K562 (cell line): ENCODE results near the gene RPTOR. TPM values are rescaled to one million over a fixed set of nuclear protein-coding genes. Genes with fewer than 3 reads are reported as not detected.

ENCODE experiments used
- BHLHE40 ChIP-seq: IDR thresholded peaks from 2 replicates; pipeline ENCODE4 v1.6.1; 2011; ENCODE audit warnings: low read length, improper control_type of control experiment
- CEBPB ChIP-seq: fragments of 450-650 bp; IDR thresholded peaks from 2 replicates; pipeline ENCODE4 v1.6.1; 2016; ENCODE audit warnings: missing genetic modification characterization, missing compliant biosample characterization
- CHD1 ChIP-seq: fragments of 200-600 bp; sonication (generic); IDR thresholded peaks from one replicate; pipeline ENCODE4 v1.6.1; 2012; ENCODE audit warnings: mild to moderate bottlenecking, moderate library complexity, low read length, inconsistent platforms
- ETV1 ChIP-seq: fragments of 450-650 bp; conservative IDR thresholded peaks from 2 replicates; pipeline ENCODE4 v1.6.1; 2016; ENCODE audit warnings: missing genetic modification characterization, control low read depth, low read depth, missing compliant biosample characterization
- FOS ChIP-seq: IDR thresholded peaks from 3 replicates; pipeline ENCODE4 v1.6.1; 2011; ENCODE audit not compliant: insufficient read length; ENCODE audit errors: extremely low read depth
- HDAC1 ChIP-seq, 2 experiments: fragments of 450-650 bp; IDR thresholded peaks; 2 replicates each; pipeline ENCODE4 v1.6.1; 2016 to 2017; ENCODE audit warnings: inconsistent platforms in 1 of 2, mild to moderate bottlenecking in 1 of 2, moderate library complexity in 1 of 2
- KDM1A ChIP-seq, 2 experiments: fragments of 450-650 bp; IDR thresholded peaks; 2 replicates each; pipeline ENCODE4 v1.6.1; 2016; ENCODE audit warnings: mild to moderate bottlenecking in 2 of 2
- SNIP1 ChIP-seq: fragments of 450-650 bp; IDR thresholded peaks from 2 replicates; pipeline ENCODE4 v1.7.1; 2017; ENCODE audit warnings: low read depth, mild to moderate bottlenecking
- SOX6 ChIP-seq: fragments of 450-650 bp; IDR thresholded peaks from 2 replicates; pipeline ENCODE4 v1.6.1; 2014; ENCODE audit warnings: mild to moderate bottlenecking
- TBL1XR1 ChIP-seq, 2 experiments: IDR thresholded peaks; 2 replicates each; pipeline ENCODE4 v1.6.1; 2012; ENCODE audit warnings: improper control_type of control experiment in 2 of 2, low read length in 2 of 2, mild to moderate bottlenecking in 1 of 2
- ZNF184 ChIP-seq: sonication (generic); formaldehyde crosslinking; IDR thresholded peaks from 2 replicates; pipeline ENCODE4 v1.5.0; 2020; ENCODE audit warnings: missing genetic modification reagents
- ZNF586 ChIP-seq: fragments of 450-650 bp; formaldehyde crosslinking; conservative IDR thresholded peaks from 2 replicates; pipeline ENCODE4 v1.4.0; 2020; ENCODE audit warnings: mild to moderate bottlenecking, moderate library complexity
- ZNF589 ChIP-seq: fragments of 200-800 bp; sonication (Bioruptor generic); IDR thresholded peaks from 2 replicates; pipeline ENCODE4 v1.6.1; 2016; ENCODE audit warnings: low read depth, missing genetic modification characterization, missing compliant biosample characterization
- ZNF764 ChIP-seq: fragments of 250-450 bp; sonication (Bioruptor Pico); IDR thresholded peaks from 2 replicates; pipeline ENCODE4 v1.4.0; 2020; ENCODE audit warnings: low read depth, mild to moderate bottlenecking, moderate library complexity
- ZNF766 ChIP-seq: fragments of 200-800 bp; sonication (Bioruptor generic); conservative IDR thresholded peaks from 2 replicates; pipeline ENCODE4 v1.6.1; 2016; ENCODE audit warnings: missing genetic modification characterization, missing compliant biosample characterization
- polyA plus RNA-seq, 8 experiments: library from polyadenylated mRNA; depleted of rRNA in 4 of 8; stranded (reverse) in 5 of 8; unstranded in 3 of 8; fragments of >200 nt; fragmentation: Nextera tagmentation in 2 of 8; fragmentation: Illumina TruSeq in 1 of 8; extraction: Ambion mirVana in 2 of 8; extraction: Trizol in 1 of 8; gene quantifications; 2 replicates each; pipeline versions ENCODE4 v1.2.1 to v1.2.3, GENCODE V29; 2011 to 2014; ENCODE audit warnings: inconsistent platforms in 1 of 8, missing spikeins in 1 of 8
- total RNA-seq, 7 experiments: library from RNA; depleted of rRNA in 6 of 7; stranded (reverse); fragments of >200 nt in 6 of 7; fragmentation: Illumina TruSeq in 2 of 7; extraction: Trizol in 2 of 7; gene quantifications; 2 replicates each; pipeline versions ENCODE4 v1.2.1 to v1.2.3, GENCODE V29; 2011 to 2021; ENCODE audit warnings: low replicate concordance in 1 of 7
- TF ChIP-seq, protein P1 (sequence below): sonication (generic); formaldehyde crosslinking; IDR thresholded peaks from 2 replicates; pipeline ENCODE4 v1.8.1; 2023; ENCODE audit warnings: mild to moderate bottlenecking, missing genetic modification reagents, moderate library complexity
- TF ChIP-seq, protein P2 (sequence below): sonication (generic); IDR thresholded peaks from 2 replicates; pipeline ENCODE4 v1.6.1; 2016
- TF ChIP-seq, protein P3 (sequence below): fragments of 450-650 bp; formaldehyde crosslinking; IDR thresholded peaks from 2 replicates; pipeline ENCODE4 v1.4.0; 2022; ENCODE audit warnings: mild to moderate bottlenecking, moderate library complexity
- TF ChIP-seq, protein P4 (sequence below), 2 experiments: fragments of 450-650 bp in 1 of 2; sonication (generic) in 1 of 2; formaldehyde crosslinking in 1 of 2; IDR thresholded peaks in 1 of 2; conservative IDR thresholded peaks in 1 of 2; 2 replicates each; pipeline versions ENCODE4 v1.6.1 to v1.8.1; 2016 to 2023; ENCODE audit warnings: mild to moderate bottlenecking in 2 of 2, moderate library complexity in 2 of 2, inconsistent platforms in 1 of 2, missing genetic modification reagents in 1 of 2
- TF ChIP-seq, protein P5 (sequence below): sonication (generic); formaldehyde crosslinking; IDR thresholded peaks from 2 replicates; pipeline ENCODE4 v1.8.1; 2023; ENCODE audit warnings: mild to moderate bottlenecking, missing genetic modification reagents

The RPTOR gene
- total and polyA plus RNA-seq, 9 of the 15 experiments (the other 6 are each of a cell fraction or from before 2014, with no cell fraction given) = 0.24 to 54.1 (median 10.2) TPM

DNA sequence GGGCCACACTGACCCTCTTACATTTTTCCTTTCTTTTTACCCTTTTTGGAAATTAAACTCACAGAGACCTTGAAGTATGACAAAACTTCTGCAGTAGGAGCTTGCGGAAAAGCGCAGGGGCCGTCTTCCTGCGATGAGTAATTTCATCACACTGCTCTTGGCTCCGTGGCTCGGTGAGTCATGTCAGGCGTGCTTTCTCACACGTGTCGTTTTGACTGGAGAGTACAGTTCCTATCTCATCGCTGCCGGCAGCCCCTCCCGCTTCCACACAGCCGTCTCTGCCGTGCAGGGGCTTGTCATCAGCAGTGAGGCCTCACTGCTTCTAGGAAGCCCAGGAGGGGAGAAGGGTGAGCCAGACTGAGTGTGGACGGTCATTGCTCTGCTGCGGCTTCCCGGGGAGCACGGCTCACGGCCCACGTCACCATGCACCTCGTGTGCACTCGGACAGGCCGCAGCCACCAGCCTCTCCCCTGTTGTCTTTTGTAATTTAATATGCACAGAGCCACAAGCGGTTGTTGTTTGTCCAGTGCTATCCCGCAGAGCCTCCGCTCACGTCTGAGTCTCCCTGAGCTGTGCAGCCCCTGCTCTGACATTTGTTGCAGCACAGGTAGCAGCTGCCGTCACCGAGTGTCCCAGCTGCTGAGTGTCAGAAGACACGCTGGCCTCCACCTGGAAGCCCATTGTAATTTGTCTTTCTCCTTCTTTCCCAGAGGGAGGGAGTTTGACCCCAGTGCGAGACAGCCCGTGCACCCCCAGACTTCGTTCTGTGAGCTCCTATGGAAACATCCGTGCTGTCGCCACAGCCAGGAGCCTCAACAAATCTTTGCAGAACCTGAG is 347.6 kb downstream of the RPTOR start (continued):
- TF ChIP-seq ZNF589 (peak; percentile 26; the same call in 1 of the 2 replicates), BHLHE40 (peak; percentile 97), SOX6 (peak; percentile 60; the same call in 1 of the 2 replicates), KDM1A (IDR thresholded peaks at IDR 0.05) (peak in 1 of 2 experiments; percentile 59; a peak in 2 of 4 replicates), ZNF764 (CRISPR knock-in tag) (no peak), HDAC1 (IDR thresholded peaks at IDR 0.05) (peak in 1 of 2 experiments; percentile 92; a peak in 2 of 4 replicates), ZNF766 (0 out of 2 replicates have a peak, but pooled peaks have one; percentile 4), CEBPB (tag) (peak; percentile 92), CHD1 (no peak), ZNF184 (CRISPR knock-in tag) (no peak), SNIP1 (0 out of 2 replicates have a peak, but pooled peaks have one; percentile 51), ETV1 (tag) (peak; percentile 23; the same call in 1 of the 2 replicates), TBL1XR1 (IDR thresholded peaks at IDR 0.05; ENCODE audit: low read length in 2 of 2) (peak in 1 of 2 experiments; percentile 43; a peak in 1 of 4 replicates), FOS (peak; percentile 60), ZNF586 (CRISPR knock-in tag) (no peak)
- TF ChIP-seq, protein P1, sequence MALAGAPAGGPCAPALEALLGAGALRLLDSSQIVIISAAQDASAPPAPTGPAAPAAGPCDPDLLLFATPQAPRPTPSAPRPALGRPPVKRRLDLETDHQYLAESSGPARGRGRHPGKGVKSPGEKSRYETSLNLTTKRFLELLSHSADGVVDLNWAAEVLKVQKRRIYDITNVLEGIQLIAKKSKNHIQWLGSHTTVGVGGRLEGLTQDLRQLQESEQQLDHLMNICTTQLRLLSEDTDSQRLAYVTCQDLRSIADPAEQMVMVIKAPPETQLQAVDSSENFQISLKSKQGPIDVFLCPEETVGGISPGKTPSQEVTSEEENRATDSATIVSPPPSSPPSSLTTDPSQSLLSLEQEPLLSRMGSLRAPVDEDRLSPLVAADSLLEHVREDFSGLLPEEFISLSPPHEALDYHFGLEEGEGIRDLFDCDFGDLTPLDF (CRISPR knock-in tag) = no peak
- TF ChIP-seq, protein P2, sequence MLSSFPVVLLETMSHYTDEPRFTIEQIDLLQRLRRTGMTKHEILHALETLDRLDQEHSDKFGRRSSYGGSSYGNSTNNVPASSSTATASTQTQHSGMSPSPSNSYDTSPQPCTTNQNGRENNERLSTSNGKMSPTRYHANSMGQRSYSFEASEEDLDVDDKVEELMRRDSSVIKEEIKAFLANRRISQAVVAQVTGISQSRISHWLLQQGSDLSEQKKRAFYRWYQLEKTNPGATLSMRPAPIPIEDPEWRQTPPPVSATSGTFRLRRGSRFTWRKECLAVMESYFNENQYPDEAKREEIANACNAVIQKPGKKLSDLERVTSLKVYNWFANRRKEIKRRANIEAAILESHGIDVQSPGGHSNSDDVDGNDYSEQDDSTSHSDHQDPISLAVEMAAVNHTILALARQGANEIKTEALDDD = no peak
- TF ChIP-seq, protein P3, sequence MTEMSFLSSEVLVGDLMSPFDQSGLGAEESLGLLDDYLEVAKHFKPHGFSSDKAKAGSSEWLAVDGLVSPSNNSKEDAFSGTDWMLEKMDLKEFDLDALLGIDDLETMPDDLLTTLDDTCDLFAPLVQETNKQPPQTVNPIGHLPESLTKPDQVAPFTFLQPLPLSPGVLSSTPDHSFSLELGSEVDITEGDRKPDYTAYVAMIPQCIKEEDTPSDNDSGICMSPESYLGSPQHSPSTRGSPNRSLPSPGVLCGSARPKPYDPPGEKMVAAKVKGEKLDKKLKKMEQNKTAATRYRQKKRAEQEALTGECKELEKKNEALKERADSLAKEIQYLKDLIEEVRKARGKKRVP = 0 out of 2 replicates have a peak, but pooled peaks have one; percentile 17
- TF ChIP-seq, protein P4, sequence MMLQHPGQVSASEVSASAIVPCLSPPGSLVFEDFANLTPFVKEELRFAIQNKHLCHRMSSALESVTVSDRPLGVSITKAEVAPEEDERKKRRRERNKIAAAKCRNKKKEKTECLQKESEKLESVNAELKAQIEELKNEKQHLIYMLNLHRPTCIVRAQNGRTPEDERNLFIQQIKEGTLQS (IDR thresholded peaks at IDR 0.05) = peak; percentile 98
- TF ChIP-seq, protein P4 (CRISPR knock-in tag; conservative IDR thresholded peaks at IDR 0.05) = peak; percentile 93
- TF ChIP-seq, protein P5, sequence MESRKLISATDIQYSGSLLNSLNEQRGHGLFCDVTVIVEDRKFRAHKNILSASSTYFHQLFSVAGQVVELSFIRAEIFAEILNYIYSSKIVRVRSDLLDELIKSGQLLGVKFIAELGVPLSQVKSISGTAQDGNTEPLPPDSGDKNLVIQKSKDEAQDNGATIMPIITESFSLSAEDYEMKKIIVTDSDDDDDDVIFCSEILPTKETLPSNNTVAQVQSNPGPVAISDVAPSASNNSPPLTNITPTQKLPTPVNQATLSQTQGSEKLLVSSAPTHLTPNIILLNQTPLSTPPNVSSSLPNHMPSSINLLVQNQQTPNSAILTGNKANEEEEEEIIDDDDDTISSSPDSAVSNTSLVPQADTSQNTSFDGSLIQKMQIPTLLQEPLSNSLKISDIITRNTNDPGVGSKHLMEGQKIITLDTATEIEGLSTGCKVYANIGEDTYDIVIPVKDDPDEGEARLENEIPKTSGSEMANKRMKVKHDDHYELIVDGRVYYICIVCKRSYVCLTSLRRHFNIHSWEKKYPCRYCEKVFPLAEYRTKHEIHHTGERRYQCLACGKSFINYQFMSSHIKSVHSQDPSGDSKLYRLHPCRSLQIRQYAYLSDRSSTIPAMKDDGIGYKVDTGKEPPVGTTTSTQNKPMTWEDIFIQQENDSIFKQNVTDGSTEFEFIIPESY (CRISPR knock-in tag) = peak; percentile 66; the same call in 1 of the 2 replicates
